GM12891 (cell line): Measurements from ENCODE around the gene NDFIP1.
"Not testable (repeated sequence)": the region's sequence is repeated elsewhere in the genome, so short reads cannot be mapped to it uniquely, and the experiment has no call there.

ENCODE experiments used
- PAX5 ChIP-seq: IDR thresholded peaks from 2 replicates; pipeline ENCODE4 v1.6.1; 2011; ENCODE audit warnings: low read length, moderate library complexity, mild to moderate bottlenecking; ENCODE audit not compliant: insufficient read depth, severe bottlenecking
- POLR2A ChIP-seq: IDR thresholded peaks from 2 replicates; pipeline ENCODE4 v1.6.1; 2011; ENCODE audit warnings: low read depth, low read length, control low read depth
- POLR2AphosphoS5 ChIP-seq: IDR thresholded peaks from 2 replicates; pipeline ENCODE4 v1.6.1; 2011; ENCODE audit warnings: low read depth, low read length, control low read depth
- POU2F2 ChIP-seq: IDR thresholded peaks from 2 replicates; pipeline ENCODE4 v1.6.1; 2011; ENCODE audit warnings: low read depth, mild to moderate bottlenecking, control low read depth, low read length, moderate library complexity
- TAF1 ChIP-seq: IDR thresholded peaks from 2 replicates; pipeline ENCODE4 v1.6.1; 2011; ENCODE audit warnings: low read depth, low read length, control low read depth

GRCh38 chr5:142154449-142154841 lies 45.9 kb downstream of the NDFIP1 start:
- not testable (repeated sequence) for TF ChIP-seq POLR2A, PAX5, POLR2AphosphoS5, TAF1, POU2F2
